Progenitor cell of endocrine pancreas (in vitro differentiated cells): Measurements from ENCODE around the gene NECTIN1. TPM values are rescaled to one million over a fixed set of nuclear protein-coding genes. Genes with fewer than 3 reads are reported as not detected.

Experiments used
- DNase-seq: peaks from one replicate; pipeline ENCODE4 v3.0.0; 2021; ENCODE audit warnings: low spot score; ENCODE audit not compliant: unreplicated experiment
- H3K27ac Mint-ChIP-seq: 2 replicates; pipeline ENCODE4 v1.8.0; 2021; ENCODE audit warnings: mild to moderate bottlenecking, moderate library complexity, mixed read lengths
- H3K27me3 Mint-ChIP-seq: 2 replicates; pipeline ENCODE4 v1.8.0; 2021; ENCODE audit warnings: mixed read lengths
- H3K36me3 Mint-ChIP-seq: 2 replicates; pipeline ENCODE4 v1.8.0; 2022; ENCODE audit warnings: mixed read lengths; ENCODE audit not compliant: insufficient read depth
- H3K4me1 Mint-ChIP-seq: 2 replicates; pipeline ENCODE4 v1.8.0; 2021; ENCODE audit warnings: low read depth, mixed read lengths
- H3K4me3 Mint-ChIP-seq: 2 replicates; pipeline ENCODE4 v1.8.0; 2021; ENCODE audit warnings: low read depth, mild to moderate bottlenecking, moderate library complexity, mixed read lengths
- H3K9me3 Mint-ChIP-seq: 2 replicates; pipeline ENCODE4 v1.8.0; 2021; ENCODE audit warnings: low read depth, mixed read lengths
- total RNA-seq: library from RNA; stranded (reverse); gene quantifications from 2 replicates; pipeline ENCODE4 v1.2.1, GENCODE V29; 2021
- TF ChIP-seq, protein P1 (sequence below): fragments of 200-600 bp; sonication (generic); IDR thresholded peaks from one replicate; pipeline ENCODE4 v1.5.0; 2021; ENCODE audit warnings: antibody characterized with exemption, mild to moderate bottlenecking; ENCODE audit not compliant: unreplicated experiment

NECTIN1 gene
- total RNA-seq, 1 donor from 2014 or later, result 42.1 TPM

DNA sequence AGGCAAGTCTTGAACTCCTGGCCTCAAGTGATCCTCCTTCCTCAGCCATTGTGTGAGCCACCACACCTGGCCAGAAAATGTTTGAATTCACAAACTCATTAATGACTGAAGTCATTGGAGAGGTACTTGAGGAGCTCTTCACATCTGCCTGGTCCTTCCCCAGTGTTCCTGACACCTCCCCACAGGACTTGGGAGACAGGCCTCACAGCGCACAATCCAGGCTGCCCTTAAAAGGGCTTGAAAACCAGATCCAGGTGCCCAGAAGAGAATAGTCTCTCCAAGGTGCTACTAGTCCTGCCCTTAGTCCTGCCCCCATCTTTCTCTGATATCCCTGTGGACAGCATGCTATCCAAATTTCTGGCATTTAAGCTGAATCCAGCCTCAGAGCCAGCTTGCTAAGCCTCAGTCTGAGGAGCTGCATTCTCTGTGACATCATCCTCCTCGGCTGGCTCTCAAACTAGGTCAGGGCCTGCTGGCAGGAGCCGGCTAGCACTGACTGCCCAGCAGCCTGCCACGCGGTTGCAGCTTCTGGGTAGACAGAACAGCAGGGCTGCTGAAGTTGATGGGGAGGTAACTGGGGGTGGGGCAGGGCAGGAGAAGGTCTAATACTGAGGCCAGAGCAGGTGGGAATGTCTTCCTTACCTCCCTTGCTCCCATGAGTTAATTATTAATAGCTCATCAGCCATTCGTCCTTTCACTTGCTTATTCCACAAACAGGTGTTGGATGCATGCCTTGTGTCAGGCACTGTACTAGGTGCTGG lies 35.3 kb upstream of the NECTIN1 start:
- Mint-ChIP-seq H3K27me3 (peaks cover 20% of the 10 kb centered on the region), H3K36me3 (no peaks in the 10 kb centered on the region), H3K9me3 (peaks cover 6% of the 10 kb centered on the region), H3K4me1 (peaks cover 7% of the 10 kb centered on the region), H3K4me3 (no peak overlapping the region), H3K27ac (no peak overlapping the region)
- TF ChIP-seq, protein P1, sequence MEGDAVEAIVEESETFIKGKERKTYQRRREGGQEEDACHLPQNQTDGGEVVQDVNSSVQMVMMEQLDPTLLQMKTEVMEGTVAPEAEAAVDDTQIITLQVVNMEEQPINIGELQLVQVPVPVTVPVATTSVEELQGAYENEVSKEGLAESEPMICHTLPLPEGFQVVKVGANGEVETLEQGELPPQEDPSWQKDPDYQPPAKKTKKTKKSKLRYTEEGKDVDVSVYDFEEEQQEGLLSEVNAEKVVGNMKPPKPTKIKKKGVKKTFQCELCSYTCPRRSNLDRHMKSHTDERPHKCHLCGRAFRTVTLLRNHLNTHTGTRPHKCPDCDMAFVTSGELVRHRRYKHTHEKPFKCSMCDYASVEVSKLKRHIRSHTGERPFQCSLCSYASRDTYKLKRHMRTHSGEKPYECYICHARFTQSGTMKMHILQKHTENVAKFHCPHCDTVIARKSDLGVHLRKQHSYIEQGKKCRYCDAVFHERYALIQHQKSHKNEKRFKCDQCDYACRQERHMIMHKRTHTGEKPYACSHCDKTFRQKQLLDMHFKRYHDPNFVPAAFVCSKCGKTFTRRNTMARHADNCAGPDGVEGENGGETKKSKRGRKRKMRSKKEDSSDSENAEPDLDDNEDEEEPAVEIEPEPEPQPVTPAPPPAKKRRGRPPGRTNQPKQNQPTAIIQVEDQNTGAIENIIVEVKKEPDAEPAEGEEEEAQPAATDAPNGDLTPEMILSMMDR, result no peak
- no peak for DNase-seq

DNA sequence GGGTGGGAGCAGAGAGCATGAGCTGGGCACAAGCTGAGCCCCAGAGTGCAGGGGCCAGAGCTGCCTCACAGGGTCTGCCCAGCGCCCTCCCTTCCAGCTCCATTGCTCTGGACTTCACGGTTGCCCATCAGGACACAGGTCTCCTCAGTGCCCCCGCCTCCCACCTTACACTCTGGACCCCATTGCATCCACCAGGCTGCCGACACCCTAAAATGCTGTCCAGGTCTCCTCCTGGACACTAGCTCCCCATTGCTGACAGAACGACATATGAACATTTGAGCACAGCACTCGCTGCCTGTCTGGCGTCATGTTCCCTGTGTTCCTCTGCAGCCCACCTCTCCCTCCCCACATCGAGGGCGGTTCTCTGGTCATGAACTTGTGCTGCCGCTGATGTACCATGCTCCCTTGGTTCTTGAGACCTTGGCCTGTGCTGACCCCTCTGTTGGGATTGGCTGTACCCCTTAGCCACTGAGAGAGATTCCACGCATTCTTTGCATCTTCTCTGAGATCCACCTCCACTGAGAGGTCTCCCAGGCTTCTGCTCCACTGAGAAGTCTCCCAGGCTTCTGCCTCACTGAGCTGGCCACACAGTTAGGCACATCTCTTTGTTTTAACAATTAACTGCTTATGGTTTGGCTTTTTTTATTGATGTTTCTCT lies 34.2 kb upstream of the NECTIN1 start:
- Mint-ChIP-seq H3K4me1 (peaks cover 7% of the 10 kb centered on the region), H3K27ac (no peak overlapping the region), H3K36me3 (no peaks in the 10 kb centered on the region), H3K27me3 (peaks cover 20% of the 10 kb centered on the region), H3K4me3 (no peak overlapping the region), H3K9me3 (peaks cover 6% of the 10 kb centered on the region)
- TF ChIP-seq, protein P1, result no peak
- DNase-seq, result no peak

DNA sequence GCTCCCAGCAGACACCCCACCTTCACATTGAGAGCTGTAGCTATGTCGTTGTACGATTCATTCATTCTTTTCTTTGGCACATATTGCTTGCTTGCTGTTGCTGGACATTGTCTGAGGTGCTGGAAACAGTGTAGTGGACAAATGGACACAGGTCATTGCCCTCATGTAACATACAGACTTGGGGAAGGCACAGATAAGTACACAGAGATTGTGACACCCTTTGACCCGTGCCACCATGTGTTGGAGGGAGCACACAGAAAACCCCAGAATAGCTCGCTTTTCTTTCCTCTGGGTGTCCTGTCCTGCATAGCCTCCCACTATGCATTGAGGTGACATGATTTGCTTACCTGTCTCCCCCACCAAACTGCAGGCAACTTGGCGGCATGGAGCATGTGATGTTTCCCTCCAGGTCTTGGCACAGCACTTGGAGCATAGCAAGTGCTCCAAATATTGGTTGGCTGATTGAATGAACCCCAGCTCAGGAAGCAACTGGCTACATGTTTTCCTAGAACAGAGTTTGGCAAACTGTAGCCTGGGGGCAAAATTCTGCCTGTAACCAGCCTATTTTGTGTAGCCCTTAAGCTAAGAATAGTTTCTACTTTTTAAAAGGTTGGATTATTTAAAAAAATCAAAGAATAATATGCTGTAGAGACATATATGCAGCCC lies 30.9 kb upstream of the NECTIN1 start:
- no peak overlapping the region for H3K4me3 Mint-ChIP-seq
- H3K9me3 Mint-ChIP-seq, result no peaks in the 10 kb centered on the region
- peaks cover 7% of the 10 kb centered on the region for H3K4me1 Mint-ChIP-seq
- no peak for DNase-seq
- peaks cover 23% of the 10 kb centered on the region for H3K27me3 Mint-ChIP-seq
- H3K27ac Mint-ChIP-seq, result no peak overlapping the region
- TF ChIP-seq, protein P1, result no peak
- no peaks in the 10 kb centered on the region for H3K36me3 Mint-ChIP-seq

DNA sequence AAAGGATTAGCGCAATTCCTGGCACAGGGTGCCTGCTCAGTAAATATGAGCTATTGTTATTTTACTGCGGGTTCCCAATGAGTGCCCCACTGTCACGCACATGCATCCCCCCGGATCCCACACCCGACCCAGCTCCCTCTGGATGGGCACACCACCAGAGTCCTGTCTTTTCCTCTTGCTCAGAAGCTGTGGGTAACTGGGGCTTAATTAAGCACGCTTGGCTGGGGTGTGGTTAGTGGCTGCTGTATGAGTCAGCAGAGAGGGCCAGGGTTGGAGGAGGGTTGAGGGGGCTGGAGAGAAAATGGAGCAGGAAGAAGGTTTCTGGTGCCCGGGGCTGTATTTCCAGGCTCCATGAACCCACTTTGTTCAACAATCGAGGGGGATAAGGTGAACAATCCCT lies 30.3 kb upstream of the NECTIN1 start:
- Mint-ChIP-seq H3K4me3 (no peak overlapping the region), H3K9me3 (no peaks in the 10 kb centered on the region), H3K27me3 (peaks cover 28% of the 10 kb centered on the region), H3K27ac (no peak overlapping the region), H3K36me3 (no peaks in the 10 kb centered on the region), H3K4me1 (peaks cover 2% of the 10 kb centered on the region)
- no peak for DNase-seq
- TF ChIP-seq, protein P1, result no peak

DNA sequence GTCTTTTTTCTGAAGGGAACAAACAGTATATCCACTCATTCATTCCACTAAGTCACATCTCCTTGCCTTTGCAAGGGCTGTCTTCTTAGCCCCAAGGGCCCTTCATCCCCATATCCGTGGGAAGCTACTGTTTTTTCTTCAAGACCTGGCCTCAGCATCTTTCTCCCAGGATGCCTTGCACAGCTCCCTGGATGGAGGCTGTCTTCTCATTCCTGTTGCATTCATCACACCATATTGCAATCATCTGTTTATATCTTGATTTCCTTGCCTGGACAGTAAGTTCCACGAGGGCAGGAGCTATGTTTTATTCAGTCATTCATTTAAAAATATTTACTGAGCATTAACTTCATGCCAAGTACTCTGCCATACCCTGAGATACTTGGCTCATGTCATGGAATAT lies 29.3 kb upstream of the NECTIN1 start:
- Mint-ChIP-seq H3K4me1 (no peaks in the 10 kb centered on the region), H3K9me3 (no peaks in the 10 kb centered on the region), H3K36me3 (no peaks in the 10 kb centered on the region), H3K27me3 (peaks cover 28% of the 10 kb centered on the region), H3K27ac (no peak overlapping the region), H3K4me3 (no peak overlapping the region)
- no peak for DNase-seq
- TF ChIP-seq, protein P1, result no peak
